Gastrocnemius medialis (tissue), 4 donors: ENCODE measurements around the gene CALY.

Experiments
- POLR2A ChIP-seq, 2 donors: fragments of 450-650 bp; IDR thresholded peaks; one replicate each; pipeline ENCODE4 v1.6.1; 2017; ENCODE audit warnings: antibody characterized with exemption in 2 of 2, mild to moderate bottlenecking in 2 of 2, moderate library complexity in 2 of 2
- TF ChIP-seq, protein P1 (sequence below), 5 experiments: fragments of 450-650 bp in 3 of 5; fragments of 200-600 bp in 2 of 5; sonication (generic) in 2 of 5; IDR thresholded peaks in 4 of 5; conservative IDR thresholded peaks in 1 of 5; 1 replicate in 4 of 5; 2 replicates in 1 of 5; pipeline ENCODE4 v1.5.1; 2016 to 2019; ENCODE audit warnings: antibody characterized with exemption in 5 of 5, mild to moderate bottlenecking in 3 of 5, moderate library complexity in 3 of 5

DNA sequence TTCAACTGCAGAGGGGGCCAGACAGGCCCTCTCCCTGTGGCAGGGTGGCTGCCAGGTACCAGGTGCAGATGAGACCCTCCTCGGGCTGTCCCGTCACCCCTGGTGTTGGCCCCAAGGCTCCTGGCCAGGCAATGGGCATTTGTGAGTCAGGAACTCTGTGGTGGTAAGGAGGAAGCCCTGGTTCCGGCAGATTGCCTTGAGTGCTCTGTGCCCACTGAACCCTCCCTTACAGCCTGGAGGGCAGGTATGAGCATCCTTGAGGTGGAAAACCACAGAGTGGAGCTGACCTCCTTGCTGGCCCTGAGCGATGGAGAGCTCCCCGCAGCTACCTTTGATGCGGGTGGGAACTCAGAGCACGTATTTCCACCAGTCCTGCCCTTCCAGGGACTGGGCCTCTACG lies 44.3 kb upstream of the CALY start:
- TF ChIP-seq, protein P1, sequence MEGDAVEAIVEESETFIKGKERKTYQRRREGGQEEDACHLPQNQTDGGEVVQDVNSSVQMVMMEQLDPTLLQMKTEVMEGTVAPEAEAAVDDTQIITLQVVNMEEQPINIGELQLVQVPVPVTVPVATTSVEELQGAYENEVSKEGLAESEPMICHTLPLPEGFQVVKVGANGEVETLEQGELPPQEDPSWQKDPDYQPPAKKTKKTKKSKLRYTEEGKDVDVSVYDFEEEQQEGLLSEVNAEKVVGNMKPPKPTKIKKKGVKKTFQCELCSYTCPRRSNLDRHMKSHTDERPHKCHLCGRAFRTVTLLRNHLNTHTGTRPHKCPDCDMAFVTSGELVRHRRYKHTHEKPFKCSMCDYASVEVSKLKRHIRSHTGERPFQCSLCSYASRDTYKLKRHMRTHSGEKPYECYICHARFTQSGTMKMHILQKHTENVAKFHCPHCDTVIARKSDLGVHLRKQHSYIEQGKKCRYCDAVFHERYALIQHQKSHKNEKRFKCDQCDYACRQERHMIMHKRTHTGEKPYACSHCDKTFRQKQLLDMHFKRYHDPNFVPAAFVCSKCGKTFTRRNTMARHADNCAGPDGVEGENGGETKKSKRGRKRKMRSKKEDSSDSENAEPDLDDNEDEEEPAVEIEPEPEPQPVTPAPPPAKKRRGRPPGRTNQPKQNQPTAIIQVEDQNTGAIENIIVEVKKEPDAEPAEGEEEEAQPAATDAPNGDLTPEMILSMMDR (IDR thresholded peaks at IDR 0.05 in 4 of 5, conservative IDR thresholded peaks at IDR 0.05 in 1 of 5) = no peak
- TF ChIP-seq POLR2A (IDR thresholded peaks at IDR 0.05) = no peak
